ENCODE measurements around the gene P2RY14. TPM values are rescaled to one million over a fixed set of nuclear protein-coding genes. Genes with fewer than 3 reads are reported as not detected.

The P2RY14 gene
- total RNA-seq, 1 donor from 2014 or later: 0.11 TPM

- Histone ChIP-seq H3K4me2 (ENCODE audit: low read length) (no peak overlapping the region), H2AFZ (ENCODE audit: low read depth, low read length) (no peak overlapping the region), H3K4me3 (ENCODE audit: insufficient read depth, low read depth, low read length) (no peak overlapping the region), H4K20me1 (ENCODE audit: insufficient read depth, low read length) (no peaks in the 10 kb centered on the region), H3K27ac (ENCODE audit: low read depth, low read length) (no peak overlapping the region), H3K4me1 (ENCODE audit: insufficient read depth, low read length) (peaks cover 35% of the 10 kb centered on the region), H3K27me3 (ENCODE audit: insufficient read depth, low read length) (no peaks in the 10 kb centered on the region), H3K36me3 (ENCODE audit: insufficient read depth, low read length) (no peaks in the 10 kb centered on the region), H3K9ac (ENCODE audit: low read length) (no peak overlapping the region), H3K9me3 (ENCODE audit: insufficient read depth, low read depth, low read length) (no peaks in the 10 kb centered on the region), H3K79me2 (ENCODE audit: insufficient read depth, low read length) (no peaks in the 10 kb centered on the region)
- Mint-ChIP-seq H3K27ac (ENCODE audit: unreplicated experiment) (peak overlapping the region; percentile 6), H3K4me3 (ENCODE audit: unreplicated experiment) (no peak overlapping the region), H3K27me3 (ENCODE audit: low read depth, unreplicated experiment) (no peaks in the 10 kb centered on the region), H3K9me3 (ENCODE audit: unreplicated experiment) (no peaks in the 10 kb centered on the region), H3K4me1 (ENCODE audit: low read depth, unreplicated experiment) (peaks cover 35% of the 10 kb centered on the region), H3K36me3 (ENCODE audit: low read depth, unreplicated experiment) (no peaks in the 10 kb centered on the region)
- FAIRE-seq: no peak
- no peak for DNase-seq (ENCODE audit: low read depth)
- TF ChIP-seq CTCF (IDR thresholded peaks at IDR 0.05; ENCODE audit: insufficient read depth, low read depth, low read length): no peak
- no peak for TF ChIP-seq EZH2 (IDR thresholded peaks at IDR 0.05; ENCODE audit: insufficient read depth, low read length)
Observed at GRCh38 chr3:151230646-151231045, 47.7 kb downstream of the P2RY14 start.

- H3K9ac ChIP-seq (ENCODE audit: low read length): peak overlapping the region; percentile 87
- H3K27me3 ChIP-seq (ENCODE audit: insufficient read depth, low read length): no peaks in the 10 kb centered on the region
- peaks cover 35% of the 10 kb centered on the region for H3K4me1 ChIP-seq (ENCODE audit: insufficient read depth, low read length)
- H3K36me3 Mint-ChIP-seq (ENCODE audit: low read depth, unreplicated experiment): no peaks in the 10 kb centered on the region
- H3K79me2 ChIP-seq (ENCODE audit: insufficient read depth, low read length): no peaks in the 10 kb centered on the region
- H3K27me3 Mint-ChIP-seq (ENCODE audit: low read depth, unreplicated experiment): no peaks in the 10 kb centered on the region
- no peak for FAIRE-seq
- H3K9me3 ChIP-seq (ENCODE audit: insufficient read depth, low read depth, low read length): no peaks in the 10 kb centered on the region
- DNase-seq (ENCODE audit: low read depth): peak; percentile 74
- H2AFZ ChIP-seq (ENCODE audit: low read depth, low read length): no peak overlapping the region
- no peaks in the 10 kb centered on the region for H3K36me3 ChIP-seq (ENCODE audit: insufficient read depth, low read length)
- no peak overlapping the region for H3K4me3 Mint-ChIP-seq (ENCODE audit: unreplicated experiment)
- no peaks in the 10 kb centered on the region for H3K9me3 Mint-ChIP-seq (ENCODE audit: unreplicated experiment)
- TF ChIP-seq EZH2 (IDR thresholded peaks at IDR 0.05; ENCODE audit: insufficient read depth, low read length) (no peak), CTCF (IDR thresholded peaks at IDR 0.05; ENCODE audit: insufficient read depth, low read depth, low read length) (no peak)
- peaks cover 51% of the 10 kb centered on the region for H3K4me1 Mint-ChIP-seq (ENCODE audit: low read depth, unreplicated experiment)
- H3K4me2 ChIP-seq (ENCODE audit: low read length): peak overlapping the region; percentile 78
- peak overlapping the region; percentile 96 for H3K27ac ChIP-seq (ENCODE audit: low read depth, low read length)
- H4K20me1 ChIP-seq (ENCODE audit: insufficient read depth, low read length): no peaks in the 10 kb centered on the region
- peak overlapping the region; percentile 21 for H3K4me3 ChIP-seq (ENCODE audit: insufficient read depth, low read depth, low read length)
- peak overlapping the region; percentile 96 for H3K27ac Mint-ChIP-seq (ENCODE audit: unreplicated experiment)
Observed at GRCh38 chr3:151228666-151229040, 49.7 kb downstream of the P2RY14 start.

GRCh38 chr3:151227807-151228665 lies 50.3 kb downstream of the P2RY14 start:
- peaks cover 35% of the 10 kb centered on the region for H3K4me1 ChIP-seq (ENCODE audit: insufficient read depth, low read length)
- H3K27ac ChIP-seq (ENCODE audit: low read depth, low read length): peak overlapping the region; percentile 96
- peak overlapping the region; percentile 24 for H3K4me3 ChIP-seq (ENCODE audit: insufficient read depth, low read depth, low read length)
- FAIRE-seq (peak; percentile 80), DNase-seq (ENCODE audit: low read depth) (peak; percentile 89)
- no peaks in the 10 kb centered on the region for H3K9me3 Mint-ChIP-seq (ENCODE audit: unreplicated experiment)
- no peak overlapping the region for H2AFZ ChIP-seq (ENCODE audit: low read depth, low read length)
- H3K27me3 ChIP-seq (ENCODE audit: insufficient read depth, low read length): no peaks in the 10 kb centered on the region
- no peaks in the 10 kb centered on the region for H3K27me3 Mint-ChIP-seq (ENCODE audit: low read depth, unreplicated experiment)
- no peaks in the 10 kb centered on the region for H3K9me3 ChIP-seq (ENCODE audit: insufficient read depth, low read depth, low read length)
- peak overlapping the region; percentile 78 for H3K4me2 ChIP-seq (ENCODE audit: low read length)
- peaks cover 51% of the 10 kb centered on the region for H3K4me1 Mint-ChIP-seq (ENCODE audit: low read depth, unreplicated experiment)
- H3K4me3 Mint-ChIP-seq (ENCODE audit: unreplicated experiment): no peak overlapping the region
- no peaks in the 10 kb centered on the region for H3K79me2 ChIP-seq (ENCODE audit: insufficient read depth, low read length)
- peak; percentile 98 for TF ChIP-seq CTCF (IDR thresholded peaks at IDR 0.05; ENCODE audit: insufficient read depth, low read depth, low read length)
- TF ChIP-seq EZH2 (IDR thresholded peaks at IDR 0.05; ENCODE audit: insufficient read depth, low read length): no peak
- peak overlapping the region; percentile 96 for H3K27ac Mint-ChIP-seq (ENCODE audit: unreplicated experiment)
- H4K20me1 ChIP-seq (ENCODE audit: insufficient read depth, low read length): no peaks in the 10 kb centered on the region
- peak overlapping the region; percentile 87 for H3K9ac ChIP-seq (ENCODE audit: low read length)
- H3K36me3 ChIP-seq (ENCODE audit: insufficient read depth, low read length): no peaks in the 10 kb centered on the region
- H3K36me3 Mint-ChIP-seq (ENCODE audit: low read depth, unreplicated experiment): no peaks in the 10 kb centered on the region

Data from astrocyte (in vitro differentiated cells and primary cell).